Neural cell (in vitro differentiated cells): ENCODE results near the gene FHIT. TPM values are rescaled to one million over a fixed set of nuclear protein-coding genes. Genes with fewer than 3 reads are reported as not detected.

Experiments used
- H2AFZ ChIP-seq: fragments of 200-600, 300-800 bp; sonication (generic), shearing (Covaris generic); 2 replicates; pipeline ENCODE4 v1.6.0; 2014; ENCODE audit warnings: low read depth, mild to moderate bottlenecking, antibody characterized with exemption, low read length, moderate library complexity
- H3F3A ChIP-seq: fragments of 200-600 bp; shearing (Covaris generic); 2 replicates; pipeline ENCODE4 v1.6.1; 2016; ENCODE audit warnings: mild to moderate bottlenecking, moderate library complexity, mixed read lengths, antibody characterized with exemption, low read length; ENCODE audit not compliant: insufficient read depth, poor library complexity, severe bottlenecking
- H3K27ac ChIP-seq: fragments of 200-600, 300-800 bp; sonication (generic), shearing (Covaris generic); 2 replicates; pipeline ENCODE4 v1.5.1; 2014; ENCODE audit warnings: mild to moderate bottlenecking, low read length, moderate library complexity
- H3K27me3 ChIP-seq: fragments of 300-800, 200-600 bp; sonication (generic), shearing (Covaris generic); 2 replicates; pipeline ENCODE4 v1.6.0; 2014; ENCODE audit warnings: mild to moderate bottlenecking, low read depth, low read length, moderate library complexity; ENCODE audit not compliant: insufficient read depth
- H3K36me3 ChIP-seq: fragments of 300-800, 200-600 bp; sonication (generic), shearing (Covaris generic); 2 replicates; pipeline ENCODE4 v1.5.1; 2014; ENCODE audit warnings: mild to moderate bottlenecking, antibody characterized with exemption, low read length, moderate library complexity; ENCODE audit not compliant: insufficient read depth
- H3K4me2 ChIP-seq: fragments of 300-800, 200-600 bp; sonication (generic), shearing (Covaris generic); 2 replicates; pipeline ENCODE4 v1.6.0; 2014; ENCODE audit warnings: mild to moderate bottlenecking, low read length
- H3K4me3 ChIP-seq: fragments of 300-800, 200-600 bp; sonication (generic), shearing (Covaris generic); 2 replicates; pipeline ENCODE4 v1.5.1; 2014; ENCODE audit warnings: mild to moderate bottlenecking, low read length, moderate library complexity
- H3K79me2 ChIP-seq: fragments of 200-600 bp; shearing (Covaris generic); replicated peaks from 2 replicates; pipeline ENCODE4 v1.6.0; 2014; ENCODE audit warnings: mild to moderate bottlenecking, low read length, moderate library complexity; ENCODE audit not compliant: insufficient read depth
- H3K9ac ChIP-seq: fragments of 300-800, 200-600 bp; sonication (generic), shearing (Covaris generic); 2 replicates; pipeline ENCODE4 v1.6.1; 2016; ENCODE audit warnings: mild to moderate bottlenecking, low read length, mixed read lengths
- H3K9me2 ChIP-seq: fragments of 200-600 bp; shearing (Covaris generic); 2 replicates; pipeline ENCODE4 v1.6.1; 2016; ENCODE audit warnings: mild to moderate bottlenecking, low read length, mixed read lengths; ENCODE audit not compliant: insufficient read depth
- H3K9me3 ChIP-seq: fragments of 200-600, 300-800 bp; sonication (generic), shearing (Covaris generic); 2 replicates; pipeline ENCODE4 v1.6.1; 2016; ENCODE audit warnings: mild to moderate bottlenecking, mixed run types, low read length, moderate library complexity, mixed read lengths
- H4K20me1 ChIP-seq: fragments of 200-600 bp; shearing (Covaris generic); 2 replicates; pipeline ENCODE4 v1.6.1; 2016; ENCODE audit warnings: mild to moderate bottlenecking, mixed run types; ENCODE audit not compliant: insufficient read depth
- CTCF ChIP-seq: fragments of 450-650 bp; IDR thresholded peaks from 2 replicates; pipeline ENCODE4 v1.5.1; 2014; ENCODE audit warnings: antibody characterized with exemption, mild to moderate bottlenecking, moderate library complexity; ENCODE audit not compliant: poor library complexity, severe bottlenecking
- EP300 ChIP-seq: fragments of 450-650 bp; conservative IDR thresholded peaks from 2 replicates; pipeline ENCODE4 v1.6.1; 2014; ENCODE audit warnings: antibody characterized with exemption, mild to moderate bottlenecking, moderate library complexity; ENCODE audit not compliant: poor library complexity, severe bottlenecking
- EZH2 ChIP-seq: fragments of 200-600, 300-800 bp; shearing (Covaris generic), sonication (generic); IDR thresholded peaks from 2 replicates; pipeline ENCODE4 v1.6.1; 2014; ENCODE audit warnings: antibody characterized with exemption, low read length, borderline replicate concordance, mild to moderate bottlenecking; ENCODE audit not compliant: insufficient read depth, poor library complexity, severe bottlenecking
- MXI1 ChIP-seq: fragments of 450-650 bp; conservative IDR thresholded peaks from 2 replicates; pipeline ENCODE4 v1.6.1; 2014; ENCODE audit warnings: antibody characterized with exemption, mild to moderate bottlenecking; ENCODE audit not compliant: poor library complexity, severe bottlenecking
- POLR2AphosphoS5 ChIP-seq: IDR thresholded peaks from 2 replicates; pipeline ENCODE4 v1.6.1; 2012
- RAD21 ChIP-seq: fragments of 450-650 bp; conservative IDR thresholded peaks from 2 replicates; pipeline ENCODE4 v1.6.1; 2014; ENCODE audit warnings: antibody characterized with exemption, mild to moderate bottlenecking, moderate library complexity
- SMC3 ChIP-seq: fragments of 450-650 bp; conservative IDR thresholded peaks from 2 replicates; pipeline ENCODE4 v1.6.1; 2014; ENCODE audit warnings: antibody characterized with exemption, mild to moderate bottlenecking, moderate library complexity; ENCODE audit not compliant: poor library complexity
- TAF1 ChIP-seq: IDR thresholded peaks from 2 replicates; pipeline ENCODE4 v1.6.1; 2012; ENCODE audit warnings: low read depth
- polyA plus RNA-seq: library from polyadenylated mRNA; depleted of rRNA; stranded (reverse); fragments of >200 nt; gene quantifications from 2 replicates; pipeline ENCODE4 v1.2.3, GENCODE V29; 2014
- TF ChIP-seq, protein P1 (sequence below): IDR thresholded peaks from 2 replicates; pipeline ENCODE4 v1.6.1; 2012; ENCODE audit warnings: borderline replicate concordance

The FHIT gene
- polyA plus RNA-seq, 1 donor from 2014 or later, result not detected

DNA sequence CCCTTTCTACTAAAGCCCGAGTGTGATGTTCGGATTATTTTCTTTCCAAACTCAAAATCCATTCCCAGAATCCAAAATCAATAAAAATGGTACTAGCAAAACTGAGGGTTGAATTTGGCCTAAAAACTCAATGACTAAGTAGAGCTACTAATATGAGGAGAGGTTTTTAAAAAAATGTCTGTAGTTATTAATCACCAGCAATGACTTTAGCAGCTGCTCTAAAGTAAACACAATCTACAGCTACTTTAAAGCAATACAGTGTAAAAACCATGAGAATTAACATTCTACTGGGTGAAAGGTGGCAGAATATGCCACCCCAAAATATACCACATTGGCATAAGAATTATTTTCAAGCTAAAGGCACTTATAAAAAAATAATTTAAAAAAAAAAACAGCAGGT lies 23.5 kb downstream of the FHIT start:
- no peaks in the 10 kb centered on the region for H3K9me3 ChIP-seq
- no peak overlapping the region for H2AFZ ChIP-seq
- TF ChIP-seq MXI1 (no peak), SMC3 (no peak), TAF1 (no peak), EZH2 (no peak), RAD21 (no peak), CTCF (no peak), POLR2AphosphoS5 (no peak), EP300 (no peak)
- TF ChIP-seq, protein P1, sequence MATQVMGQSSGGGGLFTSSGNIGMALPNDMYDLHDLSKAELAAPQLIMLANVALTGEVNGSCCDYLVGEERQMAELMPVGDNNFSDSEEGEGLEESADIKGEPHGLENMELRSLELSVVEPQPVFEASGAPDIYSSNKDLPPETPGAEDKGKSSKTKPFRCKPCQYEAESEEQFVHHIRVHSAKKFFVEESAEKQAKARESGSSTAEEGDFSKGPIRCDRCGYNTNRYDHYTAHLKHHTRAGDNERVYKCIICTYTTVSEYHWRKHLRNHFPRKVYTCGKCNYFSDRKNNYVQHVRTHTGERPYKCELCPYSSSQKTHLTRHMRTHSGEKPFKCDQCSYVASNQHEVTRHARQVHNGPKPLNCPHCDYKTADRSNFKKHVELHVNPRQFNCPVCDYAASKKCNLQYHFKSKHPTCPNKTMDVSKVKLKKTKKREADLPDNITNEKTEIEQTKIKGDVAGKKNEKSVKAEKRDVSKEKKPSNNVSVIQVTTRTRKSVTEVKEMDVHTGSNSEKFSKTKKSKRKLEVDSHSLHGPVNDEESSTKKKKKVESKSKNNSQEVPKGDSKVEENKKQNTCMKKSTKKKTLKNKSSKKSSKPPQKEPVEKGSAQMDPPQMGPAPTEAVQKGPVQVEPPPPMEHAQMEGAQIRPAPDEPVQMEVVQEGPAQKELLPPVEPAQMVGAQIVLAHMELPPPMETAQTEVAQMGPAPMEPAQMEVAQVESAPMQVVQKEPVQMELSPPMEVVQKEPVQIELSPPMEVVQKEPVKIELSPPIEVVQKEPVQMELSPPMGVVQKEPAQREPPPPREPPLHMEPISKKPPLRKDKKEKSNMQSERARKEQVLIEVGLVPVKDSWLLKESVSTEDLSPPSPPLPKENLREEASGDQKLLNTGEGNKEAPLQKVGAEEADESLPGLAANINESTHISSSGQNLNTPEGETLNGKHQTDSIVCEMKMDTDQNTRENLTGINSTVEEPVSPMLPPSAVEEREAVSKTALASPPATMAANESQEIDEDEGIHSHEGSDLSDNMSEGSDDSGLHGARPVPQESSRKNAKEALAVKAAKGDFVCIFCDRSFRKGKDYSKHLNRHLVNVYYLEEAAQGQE, result no peak
- no peaks in the 10 kb centered on the region for H3K9me2 ChIP-seq
- no peaks in the 10 kb centered on the region for H3K27me3 ChIP-seq
- no peak overlapping the region for H3K4me2 ChIP-seq
- H4K20me1 ChIP-seq, result no peaks in the 10 kb centered on the region
- no peaks in the 10 kb centered on the region for H3K36me3 ChIP-seq
- no peaks in the 10 kb centered on the region for H3K79me2 ChIP-seq
- no peak overlapping the region for H3K9ac ChIP-seq
- no peak overlapping the region for H3K4me3 ChIP-seq
- no peak overlapping the region for H3K27ac ChIP-seq
- H3F3A ChIP-seq, result no peaks in the 10 kb centered on the region

DNA sequence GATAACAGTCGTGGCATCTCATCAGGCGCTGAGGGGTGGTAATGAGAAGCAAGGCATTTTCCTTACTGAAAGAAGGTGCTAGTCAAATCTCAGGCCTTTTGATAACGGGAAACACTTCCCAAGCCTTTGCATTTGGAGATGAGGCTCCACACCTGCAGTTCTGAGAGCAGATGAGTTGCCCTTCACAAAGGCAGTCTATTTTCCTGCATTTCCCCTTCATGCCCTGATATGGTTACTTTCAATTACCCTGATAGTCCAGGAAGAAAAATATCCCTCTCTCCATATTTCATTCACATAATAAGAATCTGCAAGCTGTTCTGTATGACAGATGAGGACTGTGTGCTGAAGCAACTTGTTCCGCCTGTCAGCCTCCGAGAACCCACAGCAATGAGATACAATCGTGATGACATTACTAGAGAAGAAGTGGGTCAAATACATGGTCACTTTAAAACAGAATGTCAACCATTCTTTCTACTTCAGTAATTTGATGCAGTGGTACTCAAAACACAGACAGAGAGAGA lies 25.0 kb downstream of the FHIT start:
- Histone ChIP-seq H3K9me2 (no peaks in the 10 kb centered on the region), H3F3A (no peaks in the 10 kb centered on the region)

More for the DNA sequence above, 25.0 kb downstream of the FHIT start:
- Histone ChIP-seq H2AFZ (no peak overlapping the region), H3K27me3 (no peaks in the 10 kb centered on the region), H3K36me3 (no peaks in the 10 kb centered on the region), H3K9me3 (no peaks in the 10 kb centered on the region), H3K27ac (no peak overlapping the region), H4K20me1 (no peaks in the 10 kb centered on the region), H3K4me3 (no peak overlapping the region), H3K79me2 (no peaks in the 10 kb centered on the region), H3K9ac (no peak overlapping the region), H3K4me2 (no peak overlapping the region)
- TF ChIP-seq EP300, result peak; percentile 16
- TF ChIP-seq CTCF, result no peak
